NCI-H510A treated with DMSO at 0.1 percent for 48 hours (cell line): ENCODE measurements around the gene WDFY3.
"Not testable (repeated sequence)": the region's sequence is repeated elsewhere in the genome, so short reads cannot be mapped to it uniquely, and the experiment has no call there.

Source experiments
- DNase-seq: peaks from one replicate; lab custom pipeline; 2025; lab: John Stamatoyannopoulos, UW

Gene WDFY3

DNA sequence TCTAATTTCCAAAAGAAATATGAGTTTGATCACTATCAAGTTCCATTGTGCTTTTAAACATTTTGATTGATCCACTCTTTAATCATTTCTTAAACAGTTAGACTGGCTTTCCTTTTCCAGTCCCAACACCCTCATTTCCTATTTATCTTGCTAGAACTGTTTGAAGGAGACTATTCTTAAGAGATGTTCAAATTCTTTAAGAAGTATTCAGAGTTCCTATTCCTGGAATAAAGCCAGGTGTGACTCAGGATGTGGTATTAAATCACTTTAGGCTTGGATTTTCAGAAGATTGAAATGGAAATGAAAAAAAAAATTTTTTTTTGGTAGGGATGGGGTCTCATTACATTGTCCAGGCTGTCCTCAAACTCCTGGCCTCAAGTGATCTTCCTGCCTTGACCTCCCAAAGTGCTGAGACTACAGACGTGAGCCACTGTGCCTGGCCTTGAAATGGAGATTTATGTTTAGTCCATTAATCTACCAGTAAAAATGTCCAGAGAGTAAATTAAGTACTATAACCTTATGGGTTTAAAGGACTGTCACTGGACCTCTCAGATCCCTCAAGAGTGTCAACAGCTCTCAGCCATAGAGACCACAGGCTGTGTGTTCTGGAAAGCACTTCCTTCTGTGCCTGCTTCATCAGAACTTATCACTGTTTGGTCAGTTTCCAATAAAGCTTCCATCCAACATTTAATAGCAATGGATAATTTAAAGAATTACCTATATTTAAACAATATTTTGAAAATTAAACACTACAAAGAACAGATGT is 292.8 kb downstream of the WDFY3 start:
- DNase-seq, result no peak

GRCh38 chr4:84672177-84672576 is 294.3 kb downstream of the WDFY3 start:
- DNase-seq, result no peak

GRCh38 chr4:84669201-84669600 is 297.3 kb downstream of the WDFY3 start:
- DNase-seq, result no peak

- no peak for DNase-seq
Observed at GRCh38 chr4:84666439-84666838, 300.1 kb downstream of the WDFY3 start.

DNA sequence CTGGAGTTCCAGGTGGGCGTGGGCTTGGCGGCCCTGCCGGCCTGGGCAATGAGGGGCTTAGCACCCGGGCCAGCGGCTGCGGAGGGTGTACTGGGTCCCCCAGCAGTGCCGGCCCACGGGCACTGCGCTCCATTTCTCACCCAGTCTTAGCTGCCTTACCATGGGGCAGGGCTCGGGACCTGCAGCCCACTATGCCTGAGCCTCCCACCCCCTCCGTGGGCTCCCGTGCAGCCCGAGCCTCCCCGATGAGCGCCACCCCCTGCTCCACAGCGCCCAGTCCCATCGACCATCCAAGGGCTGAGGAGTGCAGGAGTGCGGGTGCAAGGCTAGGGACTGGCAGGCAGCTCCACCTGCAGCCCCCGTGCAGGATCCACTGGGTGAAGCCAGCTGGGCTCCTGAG is 301.7 kb downstream of the WDFY3 start:
- not testable (repeated sequence) for DNase-seq

GRCh38 chr4:84661191-84661939 is 305.1 kb downstream of the WDFY3 start:
- DNase-seq, result no peak

DNA sequence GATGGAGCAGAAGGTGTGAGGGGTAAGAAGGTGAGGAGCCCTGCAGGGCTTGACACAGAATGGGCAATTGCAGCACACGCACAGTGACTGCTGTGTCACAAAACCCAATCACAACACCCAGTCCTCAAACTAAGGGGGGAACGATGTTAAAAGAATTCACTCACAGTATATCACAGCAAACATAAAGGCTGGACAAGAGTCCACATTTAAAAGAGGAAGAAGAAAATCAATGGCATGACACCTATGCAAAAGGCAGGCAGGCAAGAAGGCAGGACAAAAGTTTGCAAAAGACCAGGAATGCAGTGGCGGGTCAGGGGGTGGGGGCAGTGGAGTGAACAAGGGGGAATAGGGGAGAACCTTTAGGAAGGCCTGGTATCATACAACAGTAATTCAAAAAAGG is 305.9 kb downstream of the WDFY3 start:
- DNase-seq, result no peak

GRCh38 chr4:84652478-84652877 is 314.0 kb downstream of the WDFY3 start:
- no peak for DNase-seq

DNA sequence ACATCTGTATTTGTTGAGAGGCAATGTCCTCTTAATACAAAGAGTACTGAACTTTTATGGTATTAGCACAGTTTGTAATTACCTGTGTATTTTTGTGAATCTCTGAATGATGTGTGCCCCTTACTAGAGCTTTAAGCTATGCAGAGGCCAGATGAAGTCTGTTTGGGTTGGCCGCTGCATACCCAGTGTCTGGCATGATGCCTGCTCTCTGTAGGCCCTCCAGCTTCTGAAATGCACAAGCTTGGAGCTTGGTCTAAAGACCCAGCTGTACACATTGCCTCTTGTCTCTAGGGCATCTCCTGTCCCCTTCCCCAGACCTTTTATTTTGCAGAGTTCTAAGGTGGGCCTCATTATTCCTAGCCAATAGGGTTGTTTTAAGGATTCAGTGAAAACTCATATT is 315.0 kb downstream of the WDFY3 start:
- DNase-seq, result no peak

DNA sequence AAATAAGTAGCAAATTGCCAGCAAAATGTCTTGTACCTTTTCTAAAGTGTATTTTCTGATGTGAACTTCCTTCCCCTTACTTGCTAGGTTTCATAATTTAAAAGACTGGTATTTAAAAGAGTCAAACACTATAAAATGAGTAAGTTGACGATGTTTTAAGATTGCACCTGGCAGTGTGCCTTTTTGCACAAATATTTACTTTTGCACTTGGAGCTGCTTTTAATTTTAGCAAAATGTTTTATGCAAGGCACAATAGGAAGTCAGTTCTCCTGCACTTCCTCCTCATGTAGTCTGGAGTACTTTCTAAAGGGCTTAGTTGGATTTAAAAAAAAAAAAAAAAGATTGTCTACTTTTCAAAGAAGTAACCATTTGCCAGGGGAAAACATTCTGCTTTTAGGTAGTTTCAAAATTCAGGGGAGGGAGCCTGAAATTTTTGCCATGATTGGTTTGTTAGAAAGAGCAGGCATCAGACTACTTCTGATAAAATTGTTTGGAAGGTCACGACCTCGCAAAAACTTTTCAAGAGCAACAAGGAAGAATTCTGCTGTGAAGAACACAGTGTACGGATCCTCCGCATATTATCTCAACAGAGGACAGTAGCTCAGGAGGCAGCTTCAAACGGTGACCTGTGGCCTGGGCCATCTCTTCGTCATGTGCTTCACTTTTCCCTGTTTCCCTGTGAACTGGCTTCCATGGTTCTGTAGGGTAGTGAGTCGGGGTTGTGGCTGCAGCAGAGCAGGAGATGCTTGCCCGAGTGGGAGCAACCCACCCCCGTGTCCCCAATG is 317.4 kb downstream of the WDFY3 start:
- peak; percentile 38 for DNase-seq

- no peak for DNase-seq
Observed at GRCh38 chr4:84648178-84648577, 318.3 kb downstream of the WDFY3 start.

- DNase-seq, result peak; percentile 16
Observed at GRCh38 chr4:84647312-84647884, 319.1 kb downstream of the WDFY3 start.

GRCh38 chr4:84644087-84644486 is 322.4 kb downstream of the WDFY3 start:
- no peak for DNase-seq

- DNase-seq, result no peak
Observed at GRCh38 chr4:84639145-84639544, 327.3 kb downstream of the WDFY3 start.

DNA sequence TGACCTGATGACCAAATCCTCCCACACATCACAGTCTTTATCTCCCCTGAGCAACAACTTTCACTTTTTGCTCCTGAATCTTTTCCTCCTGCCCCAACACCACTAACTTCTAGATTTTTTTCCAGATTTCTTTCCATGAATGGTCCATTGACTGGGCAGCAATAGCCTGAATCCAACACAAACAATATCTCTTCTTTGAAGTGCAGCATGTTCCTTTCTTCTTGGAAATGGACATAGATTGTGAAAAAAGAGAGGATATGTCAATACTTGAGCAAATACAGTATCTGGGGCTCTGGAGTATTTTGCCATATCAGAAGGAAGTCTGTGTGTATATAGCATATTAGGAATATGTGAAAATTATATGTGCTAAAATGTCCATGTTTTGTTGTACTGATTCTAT is 328.4 kb downstream of the WDFY3 start:
- DNase-seq, result no peak

DNA sequence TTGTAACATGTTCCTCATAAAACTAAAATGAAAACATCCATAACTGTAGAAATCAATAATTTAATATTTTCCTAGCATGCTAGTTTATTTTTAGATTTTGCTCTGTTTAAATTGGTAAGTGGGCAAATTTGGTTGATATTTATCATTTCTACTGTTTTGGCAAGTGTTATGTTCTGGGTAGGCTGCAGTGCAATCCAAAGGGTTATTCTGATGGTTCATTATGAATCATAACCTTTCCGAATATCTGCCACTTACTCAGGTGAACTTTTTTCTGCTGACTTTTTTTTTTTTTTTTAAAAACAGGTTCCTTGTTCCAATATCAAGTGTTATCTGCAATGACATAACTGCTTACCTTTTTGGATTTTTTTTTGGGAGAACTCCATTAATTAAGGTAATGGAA is 331.5 kb downstream of the WDFY3 start:
- no peak for DNase-seq

GRCh38 chr4:84632092-84632491 is 334.4 kb downstream of the WDFY3 start:
- no peak for DNase-seq

GRCh38 chr4:84631573-84631972 is 334.9 kb downstream of the WDFY3 start:
- no peak for DNase-seq

DNA sequence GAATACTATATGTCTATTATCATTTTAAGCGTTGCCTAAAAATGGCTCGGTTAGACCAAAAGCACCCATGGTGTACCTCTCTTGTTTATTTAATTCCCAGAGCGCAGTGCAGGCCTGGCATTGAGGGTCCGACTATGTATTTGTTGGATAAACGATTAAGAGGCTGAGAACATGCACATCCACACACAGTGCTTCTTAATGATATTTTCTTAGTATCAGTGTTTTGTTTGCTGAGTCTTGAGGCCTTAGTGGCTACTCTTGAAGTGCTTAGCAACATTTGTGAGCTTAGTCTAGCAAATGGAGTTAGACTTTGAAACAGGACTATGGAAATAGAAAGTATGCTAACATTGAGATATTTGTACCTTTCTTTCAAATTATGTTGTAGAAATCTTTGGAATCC is 339.8 kb downstream of the WDFY3 start:
- DNase-seq, result no peak

- no peak for DNase-seq
Observed at GRCh38 chr4:84623661-84624060, 342.8 kb downstream of the WDFY3 start.

DNA sequence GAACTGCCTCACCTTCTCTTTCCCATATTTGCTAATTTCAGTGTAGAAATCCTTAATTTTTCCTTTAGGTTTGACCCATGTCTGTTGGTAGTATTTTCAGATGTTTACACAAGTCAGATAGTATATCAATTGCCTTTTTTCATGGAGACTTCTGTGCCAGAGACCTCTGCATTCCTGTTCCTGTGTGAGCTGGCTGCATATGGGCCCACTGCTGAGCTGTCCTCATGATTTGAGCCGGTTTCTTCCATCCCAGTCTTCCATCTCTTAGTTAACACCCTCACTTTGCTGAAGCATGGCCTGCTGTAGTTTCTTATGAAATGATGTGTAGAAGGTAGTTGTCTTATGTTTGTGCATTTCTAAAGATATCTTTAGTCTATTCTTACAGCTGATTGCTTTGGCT is 343.5 kb downstream of the WDFY3 start:
- no peak for DNase-seq
